ENCODE results near the gene DENND6A.

The DENND6A gene

GRCh38 chr3:57577801-57578200, 115.1 kb downstream of the DENND6A start:
- DNase-seq (ENCODE audit: low spot score): no peak
- TF ChIP-seq, protein P1, sequence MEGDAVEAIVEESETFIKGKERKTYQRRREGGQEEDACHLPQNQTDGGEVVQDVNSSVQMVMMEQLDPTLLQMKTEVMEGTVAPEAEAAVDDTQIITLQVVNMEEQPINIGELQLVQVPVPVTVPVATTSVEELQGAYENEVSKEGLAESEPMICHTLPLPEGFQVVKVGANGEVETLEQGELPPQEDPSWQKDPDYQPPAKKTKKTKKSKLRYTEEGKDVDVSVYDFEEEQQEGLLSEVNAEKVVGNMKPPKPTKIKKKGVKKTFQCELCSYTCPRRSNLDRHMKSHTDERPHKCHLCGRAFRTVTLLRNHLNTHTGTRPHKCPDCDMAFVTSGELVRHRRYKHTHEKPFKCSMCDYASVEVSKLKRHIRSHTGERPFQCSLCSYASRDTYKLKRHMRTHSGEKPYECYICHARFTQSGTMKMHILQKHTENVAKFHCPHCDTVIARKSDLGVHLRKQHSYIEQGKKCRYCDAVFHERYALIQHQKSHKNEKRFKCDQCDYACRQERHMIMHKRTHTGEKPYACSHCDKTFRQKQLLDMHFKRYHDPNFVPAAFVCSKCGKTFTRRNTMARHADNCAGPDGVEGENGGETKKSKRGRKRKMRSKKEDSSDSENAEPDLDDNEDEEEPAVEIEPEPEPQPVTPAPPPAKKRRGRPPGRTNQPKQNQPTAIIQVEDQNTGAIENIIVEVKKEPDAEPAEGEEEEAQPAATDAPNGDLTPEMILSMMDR (IDR thresholded peaks at IDR 0.05; ENCODE audit: extremely low read depth, missing control alignments): no peak

DNA sequence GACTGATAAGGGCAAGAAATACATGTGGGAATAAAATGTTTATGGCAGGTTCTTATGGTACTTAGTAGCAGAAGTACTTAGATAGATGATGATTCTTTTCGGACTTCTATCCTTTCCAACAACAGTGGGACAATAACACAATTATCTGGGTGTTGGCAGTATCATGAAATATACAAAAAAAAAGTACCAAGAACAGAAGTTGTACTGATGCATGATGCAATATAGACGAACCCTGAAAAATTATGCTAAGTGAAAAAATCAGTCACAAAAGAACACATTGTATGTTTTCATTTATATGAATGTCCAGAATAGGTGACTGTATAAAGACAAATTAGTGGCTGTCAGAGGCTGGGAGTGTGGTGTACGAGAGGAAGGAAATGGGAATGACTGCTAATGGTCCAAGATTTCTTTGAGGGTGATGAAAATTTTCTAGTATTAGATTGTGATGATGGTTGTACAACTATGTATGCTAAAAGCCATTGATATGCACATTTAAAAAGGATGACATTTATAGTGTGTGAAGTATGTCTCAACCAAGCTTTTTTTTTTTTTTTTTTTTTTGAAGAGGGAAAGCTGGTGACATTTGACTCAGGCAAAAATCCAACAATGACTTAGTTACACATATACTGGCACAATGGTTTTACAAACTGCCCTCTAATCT, 116.8 kb downstream of the DENND6A start:
- TF ChIP-seq, protein P1 (IDR thresholded peaks at IDR 0.05; ENCODE audit: extremely low read depth, missing control alignments): no peak
- DNase-seq (ENCODE audit: low spot score): no peak
